ENCODE data around the gene ZEB2. TPM values are rescaled to one million over a fixed set of nuclear protein-coding genes. Genes with fewer than 3 reads are reported as not detected.

The ZEB2 gene
- total RNA-seq, 4 donors from 2014 or later: 21.7 to 52.1 (median 37.9) TPM

DNA sequence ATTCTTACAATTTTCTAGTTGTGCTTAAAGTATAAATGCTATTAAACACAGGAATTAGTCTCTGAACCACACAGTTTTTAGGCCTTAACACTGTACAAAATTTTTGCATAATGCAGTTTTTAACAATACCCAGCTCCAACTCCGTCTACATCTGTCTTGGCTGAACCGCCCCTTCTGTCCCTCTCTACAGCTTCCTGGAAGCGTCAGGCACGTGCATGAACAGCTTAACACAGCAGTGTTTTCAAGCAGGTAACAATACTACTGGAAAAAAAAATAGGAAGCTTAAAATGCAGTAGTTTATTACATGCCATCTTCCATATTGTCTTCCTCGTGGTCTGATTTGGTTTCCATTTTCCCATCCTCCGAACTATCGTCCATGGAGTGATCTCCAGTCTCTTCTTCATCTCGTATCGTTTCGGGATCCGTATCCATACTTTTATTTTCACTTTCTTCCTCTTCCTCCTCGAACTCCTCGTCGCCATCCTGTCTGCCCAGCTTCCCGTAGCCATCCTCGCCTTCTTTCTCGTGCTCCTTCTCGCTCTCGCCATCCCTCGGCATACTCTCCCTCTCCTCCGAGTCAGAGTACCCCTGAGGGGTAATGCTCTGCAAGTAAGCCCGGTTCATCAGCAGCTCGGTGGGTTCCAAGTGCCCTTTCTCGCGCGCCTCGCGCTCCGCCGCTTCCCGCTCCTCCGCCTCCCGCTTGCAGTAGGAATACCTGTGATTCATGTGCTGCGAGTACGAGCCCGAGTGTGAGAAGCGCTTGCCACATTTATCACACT, 130.6 kb downstream of the ZEB2 start:
- 37 to 54% methylated on average over 37 of the region's 37 CpGs for WGBS, 2 donors
- no peaks in the 10 kb centered on the region for H3K36me3 ChIP-seq

DNA sequence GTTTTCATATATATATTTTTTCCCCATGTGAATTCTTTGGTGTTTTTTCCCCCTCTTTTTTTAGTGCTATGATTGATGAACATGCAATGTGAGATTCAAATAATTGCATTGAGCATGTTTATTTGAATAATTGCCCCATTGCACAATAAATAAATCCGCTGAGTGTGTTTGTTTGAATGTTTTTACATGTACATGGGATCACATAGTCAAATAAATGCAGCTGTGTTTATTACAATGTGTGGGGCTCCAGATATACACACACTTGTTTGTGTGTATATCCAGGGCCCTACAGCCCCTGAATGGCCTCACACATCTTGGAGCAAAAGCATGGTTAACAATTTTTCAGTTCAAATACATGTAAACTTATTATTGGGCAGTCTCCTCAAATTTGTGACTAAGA, 134.5 kb downstream of the ZEB2 start:
- H3K27ac ChIP-seq: no peak overlapping the region
- no peak overlapping the region for H3K4me3 ChIP-seq (replicated peaks in 1 of 3)
- H3K4me1 ChIP-seq: no peaks in the 10 kb centered on the region
- 93 to 98% methylated on average over 1 of the region's 1 CpG for WGBS, 2 donors
- H3K9me3 ChIP-seq: no peaks in the 10 kb centered on the region
- TF ChIP-seq, protein P1, sequence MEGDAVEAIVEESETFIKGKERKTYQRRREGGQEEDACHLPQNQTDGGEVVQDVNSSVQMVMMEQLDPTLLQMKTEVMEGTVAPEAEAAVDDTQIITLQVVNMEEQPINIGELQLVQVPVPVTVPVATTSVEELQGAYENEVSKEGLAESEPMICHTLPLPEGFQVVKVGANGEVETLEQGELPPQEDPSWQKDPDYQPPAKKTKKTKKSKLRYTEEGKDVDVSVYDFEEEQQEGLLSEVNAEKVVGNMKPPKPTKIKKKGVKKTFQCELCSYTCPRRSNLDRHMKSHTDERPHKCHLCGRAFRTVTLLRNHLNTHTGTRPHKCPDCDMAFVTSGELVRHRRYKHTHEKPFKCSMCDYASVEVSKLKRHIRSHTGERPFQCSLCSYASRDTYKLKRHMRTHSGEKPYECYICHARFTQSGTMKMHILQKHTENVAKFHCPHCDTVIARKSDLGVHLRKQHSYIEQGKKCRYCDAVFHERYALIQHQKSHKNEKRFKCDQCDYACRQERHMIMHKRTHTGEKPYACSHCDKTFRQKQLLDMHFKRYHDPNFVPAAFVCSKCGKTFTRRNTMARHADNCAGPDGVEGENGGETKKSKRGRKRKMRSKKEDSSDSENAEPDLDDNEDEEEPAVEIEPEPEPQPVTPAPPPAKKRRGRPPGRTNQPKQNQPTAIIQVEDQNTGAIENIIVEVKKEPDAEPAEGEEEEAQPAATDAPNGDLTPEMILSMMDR (IDR thresholded peaks at IDR 0.05): no peak
- TF ChIP-seq POLR2A (IDR thresholded peaks at IDR 0.05): no peak
- no peaks in the 10 kb centered on the region for H3K36me3 ChIP-seq
- no peaks in the 10 kb centered on the region for H3K27me3 ChIP-seq
- DNase-seq: no peak
- intact Hi-C loops (cut with DNase I): no loop called here

More for the DNA sequence above, 130.6 kb downstream of the ZEB2 start:
- intact Hi-C loops (cut with DNase I): no loop called here
- peak overlapping the region in 1 of 3 donors; percentile 52 for H3K27ac ChIP-seq
- no peaks in the 10 kb centered on the region for H3K27me3 ChIP-seq
- H3K4me3 ChIP-seq (replicated peaks in 1 of 3): peak overlapping the region; percentile 24 to 43 (median 31)
- no peaks in the 10 kb centered on the region for H3K4me1 ChIP-seq
- H3K9me3 ChIP-seq: no peaks in the 10 kb centered on the region
- TF ChIP-seq POLR2A (IDR thresholded peaks at IDR 0.05): no peak
- TF ChIP-seq, protein P1 (IDR thresholded peaks at IDR 0.05): no peak
- peak; percentile 52 to 58 for DNase-seq

DNA sequence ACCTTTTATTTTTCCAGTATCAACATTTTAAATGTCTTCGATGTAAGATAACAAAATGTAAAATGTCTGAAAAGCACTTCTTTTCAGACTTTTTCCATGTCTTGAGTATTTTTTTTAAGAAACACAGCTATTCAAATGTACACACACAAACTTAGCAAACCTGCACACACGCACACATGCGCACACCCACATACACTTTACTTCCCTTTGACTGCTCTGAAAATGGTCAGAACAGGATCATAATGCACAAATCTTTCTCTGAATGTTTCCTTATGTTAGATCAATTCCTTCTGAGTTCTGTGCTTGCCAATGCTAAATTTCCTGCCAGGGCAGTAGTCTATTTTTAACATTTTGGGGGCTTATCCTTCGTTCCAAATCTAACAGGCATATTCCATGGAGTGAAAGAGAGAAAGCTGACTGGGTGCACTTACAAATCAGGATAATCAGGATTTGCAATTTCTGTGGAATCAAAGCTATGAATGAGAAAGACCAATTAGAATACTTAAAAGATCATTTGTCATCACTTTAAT, 136.3 kb downstream of the ZEB2 start:
- no peaks in the 10 kb centered on the region for H3K4me1 ChIP-seq
- no peaks in the 10 kb centered on the region for H3K9me3 ChIP-seq
- no peaks in the 10 kb centered on the region for H3K36me3 ChIP-seq
- TF ChIP-seq, protein P1 (IDR thresholded peaks at IDR 0.05): no peak
- TF ChIP-seq POLR2A (IDR thresholded peaks at IDR 0.05): no peak
- H3K27ac ChIP-seq: no peak overlapping the region
- intact Hi-C loops (cut with DNase I): no loop called here
- DNase-seq: no peak
- no peak overlapping the region for H3K4me3 ChIP-seq (replicated peaks in 1 of 3)
- H3K27me3 ChIP-seq: no peaks in the 10 kb centered on the region
- 87 to 90% methylated on average over 4 of the region's 4 CpGs for WGBS, 2 donors

DNA sequence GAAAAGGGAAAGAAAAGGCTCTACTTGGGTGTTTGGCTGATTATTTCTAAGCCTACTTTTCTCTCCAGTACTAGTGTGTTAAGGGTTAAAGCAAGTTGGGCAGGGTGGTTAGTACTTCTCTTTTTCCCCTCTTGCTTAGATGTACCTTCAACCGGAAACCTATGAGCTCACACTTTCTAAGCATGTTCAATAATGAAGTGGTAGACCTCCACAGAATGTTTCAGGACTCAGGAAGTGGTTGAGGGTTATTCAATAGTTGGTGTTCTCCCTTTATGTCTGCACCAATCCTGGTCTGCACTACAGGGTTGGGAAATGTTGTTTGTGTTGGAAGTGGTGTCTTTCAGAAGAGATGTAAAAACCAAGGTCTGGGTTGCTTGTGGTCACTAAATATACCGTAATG, 137.1 kb downstream of the ZEB2 start:
- intact Hi-C loops (cut with DNase I): no loop called here
- TF ChIP-seq POLR2A (IDR thresholded peaks at IDR 0.05): no peak
- TF ChIP-seq, protein P1 (IDR thresholded peaks at IDR 0.05): no peak
- Histone ChIP-seq H3K4me3 (replicated peaks in 1 of 3) (no peak overlapping the region), H3K27me3 (no peaks in the 10 kb centered on the region), H3K27ac (no peak overlapping the region), H3K4me1 (no peaks in the 10 kb centered on the region), H3K9me3 (no peaks in the 10 kb centered on the region), H3K36me3 (no peaks in the 10 kb centered on the region)
- DNase-seq: no peak
- WGBS, 2 donors: 73 to 79% methylated on average over 2 of the region's 2 CpGs

DNA sequence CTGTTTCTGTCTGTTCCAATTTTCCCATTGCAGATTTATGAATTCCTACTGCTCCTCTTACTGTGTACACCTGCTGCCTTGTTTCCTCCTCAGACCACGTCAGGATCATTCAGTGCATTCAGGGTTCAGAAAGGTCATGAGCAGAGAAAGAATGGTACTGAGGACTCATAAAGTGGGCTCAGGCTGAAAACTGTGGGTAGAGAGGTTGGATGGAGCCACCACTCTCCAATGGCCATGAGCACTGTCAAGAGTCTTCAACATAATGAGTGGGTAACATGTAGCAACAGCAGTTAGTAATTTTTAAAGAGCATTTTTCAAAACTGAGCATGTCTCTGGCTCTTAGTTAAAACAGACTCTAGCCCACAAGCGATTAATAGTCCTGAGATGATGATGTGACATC, 138.2 kb downstream of the ZEB2 start:
- Histone ChIP-seq H3K27ac (no peak overlapping the region), H3K36me3 (no peaks in the 10 kb centered on the region), H3K4me3 (replicated peaks in 1 of 3) (no peak overlapping the region), H3K9me3 (no peaks in the 10 kb centered on the region), H3K27me3 (no peaks in the 10 kb centered on the region), H3K4me1 (no peaks in the 10 kb centered on the region)
- WGBS, 2 donors: 69 to 71% methylated on average over 2 of the region's 2 CpGs
- TF ChIP-seq POLR2A (IDR thresholded peaks at IDR 0.05): no peak
- TF ChIP-seq, protein P1 (IDR thresholded peaks at IDR 0.05): no peak
- intact Hi-C loops (cut with DNase I): no loop called here
- no peak for DNase-seq

All from thyroid gland (tissue), 4 donors.